GM19467 (cell line): ENCODE measurements around the gene SNX8.
A peak's percentile ranks its signal among the peaks of the same experiment; 100 is the strongest.
"Not testable (repeated sequence)": the region's sequence is repeated elsewhere in the genome, so short reads cannot be mapped to it uniquely, and the experiment has no call there.

Experiments used
- ATAC-seq: cut with Tn5 transposase; IDR thresholded peaks from one replicate; pipeline ENCODE4 v1.9.1; 2021; ENCODE audit warnings: mild to moderate bottlenecking, moderate library complexity; ENCODE audit not compliant: unreplicated experiment

Gene SNX8

DNA sequence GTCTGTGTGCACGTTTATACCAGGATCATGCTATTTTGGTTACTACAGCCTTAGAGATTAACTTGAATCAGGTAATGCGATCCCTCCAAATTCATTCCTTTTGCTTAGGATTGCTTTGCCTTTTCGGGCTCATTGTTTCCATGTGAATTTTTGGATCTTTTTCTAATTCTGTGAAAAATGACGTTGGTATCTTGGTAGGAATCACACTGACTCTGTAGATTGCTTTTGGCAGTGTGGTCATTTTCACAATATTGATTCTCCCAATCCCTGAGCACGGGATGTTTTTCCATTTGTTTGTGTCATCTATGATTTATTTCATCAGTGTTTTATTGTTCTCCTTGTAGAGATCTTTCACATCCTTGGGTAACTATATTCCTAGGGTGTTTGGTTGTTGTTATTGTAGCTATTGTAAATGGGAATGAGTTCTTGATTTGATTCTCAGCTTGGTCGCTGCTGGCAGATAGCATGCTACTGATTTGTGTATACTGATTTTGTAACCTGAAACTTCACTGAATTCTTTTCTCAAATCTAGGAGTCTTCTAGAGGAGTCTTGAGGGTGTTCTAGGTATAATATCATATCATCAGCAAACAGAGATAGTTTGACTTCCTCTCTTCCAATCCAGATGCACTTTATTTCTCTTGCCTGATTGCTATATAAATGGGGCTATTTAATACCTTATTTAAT lies 18.2 kb downstream of the SNX8 start:
- ATAC-seq: no peak

DNA sequence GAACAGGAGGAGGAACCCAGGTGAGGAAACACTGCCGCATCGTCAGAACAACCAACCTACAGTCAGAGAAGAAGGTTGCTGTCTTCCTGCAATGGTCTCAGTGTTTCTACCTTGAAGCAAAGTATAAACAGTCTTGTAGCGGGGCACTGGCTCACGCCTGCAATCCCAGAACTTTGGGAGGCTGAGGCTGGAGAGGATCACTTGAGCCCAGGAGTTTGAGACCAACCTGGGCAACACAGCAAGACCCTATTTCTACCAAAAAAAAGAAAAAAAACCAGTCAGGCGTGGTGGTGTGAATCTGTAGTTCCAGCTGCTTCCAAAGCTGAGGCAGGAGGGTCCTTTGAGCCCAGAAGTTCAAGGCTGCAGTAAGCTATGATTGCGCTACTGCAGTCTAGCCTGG lies 23.4 kb downstream of the SNX8 start:
- ATAC-seq: no peak

DNA sequence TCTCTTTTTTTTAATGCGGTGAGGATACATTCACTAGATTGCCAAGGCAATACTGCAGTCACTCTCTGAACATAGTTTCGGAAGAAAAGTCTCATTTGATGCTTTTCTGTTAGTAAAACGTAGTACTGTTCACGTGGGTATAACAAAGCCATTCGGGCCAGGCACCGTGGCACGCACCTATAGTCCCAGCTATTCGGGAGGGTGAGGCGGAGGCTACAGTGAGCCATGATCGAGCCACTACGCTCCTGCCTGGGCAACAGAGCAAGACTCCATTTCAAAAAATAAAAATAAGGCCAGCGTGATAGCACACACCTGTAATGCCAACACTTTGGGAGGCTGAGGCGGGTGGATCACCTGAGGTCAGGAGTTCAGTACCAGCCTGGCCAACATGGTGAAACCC lies 24.6 kb downstream of the SNX8 start:
- no peak for ATAC-seq

DNA sequence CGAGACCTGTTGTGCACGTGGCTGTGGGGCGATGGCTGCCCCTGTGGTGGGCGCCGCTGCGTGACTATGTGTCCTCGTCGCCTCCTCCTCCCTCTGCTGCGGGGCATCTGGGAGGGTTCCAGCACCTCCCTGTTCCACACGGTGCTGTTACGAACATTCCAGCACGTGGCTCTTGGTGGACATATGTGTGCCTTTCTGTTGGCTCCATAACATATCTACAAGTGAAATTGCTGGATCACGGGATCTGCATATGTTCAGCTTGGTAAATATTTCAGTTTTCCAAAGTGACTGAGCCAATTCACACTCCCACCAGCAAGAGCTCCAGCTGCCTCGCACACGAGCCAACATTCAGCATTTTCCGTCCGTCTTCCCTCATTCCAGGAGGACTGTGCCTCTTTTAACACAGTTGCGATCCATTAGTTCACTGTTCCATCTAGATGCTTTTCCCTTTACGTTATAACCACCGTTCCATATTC lies 25.1 kb downstream of the SNX8 start:
- no peak for ATAC-seq

DNA sequence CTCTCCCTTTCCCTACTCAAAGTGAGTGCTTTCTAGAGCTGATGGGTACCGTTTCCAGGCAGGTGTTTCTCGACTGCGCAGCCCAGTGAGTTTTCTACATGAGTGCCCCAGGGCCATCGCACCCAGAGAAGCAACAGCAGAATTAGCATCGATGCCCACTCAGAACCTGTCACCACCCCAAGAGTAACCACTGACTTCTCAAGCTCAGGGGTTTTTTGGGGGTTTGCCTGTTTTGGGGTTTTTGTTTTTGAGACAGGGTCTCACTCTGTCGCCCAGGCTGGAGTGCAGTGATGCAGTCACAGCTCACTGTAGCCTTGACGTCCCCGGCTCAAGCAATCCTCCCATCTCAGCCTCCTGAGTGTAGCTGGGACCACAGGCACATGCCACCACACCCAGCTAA lies 25.7 kb downstream of the SNX8 start:
- peak; percentile 54 for ATAC-seq

DNA sequence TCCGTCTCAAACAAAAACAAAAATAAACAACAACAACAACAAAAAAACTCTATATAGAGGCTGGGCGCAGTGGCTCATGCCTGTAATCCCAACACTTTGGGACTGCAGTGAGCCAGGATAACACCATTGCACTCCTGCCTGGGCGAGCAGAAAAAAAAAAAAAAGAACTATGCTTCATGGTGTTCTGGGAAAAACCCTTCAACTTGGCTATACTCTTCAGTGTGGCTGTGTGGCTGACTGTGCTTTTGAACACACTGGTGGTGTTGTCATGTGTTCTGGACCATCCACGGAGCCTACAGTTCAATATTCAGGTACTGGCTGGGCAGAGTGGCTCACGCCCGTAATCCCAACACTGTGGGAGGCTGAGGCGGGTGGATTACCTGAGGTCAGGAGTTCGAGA lies 26.5 kb downstream of the SNX8 start:
- no peak for ATAC-seq

DNA sequence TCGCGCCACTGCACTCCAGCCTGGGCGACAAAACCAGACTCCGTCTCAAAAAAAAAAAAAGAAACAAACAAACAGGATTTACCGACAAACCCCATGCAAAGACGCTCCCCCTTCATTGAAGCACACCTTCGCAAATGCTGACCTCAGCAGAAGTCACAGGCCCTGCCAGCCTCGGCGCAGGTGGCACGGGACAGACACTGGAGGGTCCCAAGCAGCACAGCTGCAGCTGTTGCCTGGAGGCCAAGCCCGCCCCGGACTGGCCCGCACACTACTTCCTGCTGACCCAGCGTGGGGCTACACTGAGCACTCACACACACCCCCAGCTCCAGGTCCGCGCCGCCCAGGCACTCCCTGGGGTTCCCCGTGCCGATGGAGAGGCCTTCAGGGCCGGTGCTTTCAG lies 31.2 kb downstream of the SNX8 start:
- no peak for ATAC-seq

DNA sequence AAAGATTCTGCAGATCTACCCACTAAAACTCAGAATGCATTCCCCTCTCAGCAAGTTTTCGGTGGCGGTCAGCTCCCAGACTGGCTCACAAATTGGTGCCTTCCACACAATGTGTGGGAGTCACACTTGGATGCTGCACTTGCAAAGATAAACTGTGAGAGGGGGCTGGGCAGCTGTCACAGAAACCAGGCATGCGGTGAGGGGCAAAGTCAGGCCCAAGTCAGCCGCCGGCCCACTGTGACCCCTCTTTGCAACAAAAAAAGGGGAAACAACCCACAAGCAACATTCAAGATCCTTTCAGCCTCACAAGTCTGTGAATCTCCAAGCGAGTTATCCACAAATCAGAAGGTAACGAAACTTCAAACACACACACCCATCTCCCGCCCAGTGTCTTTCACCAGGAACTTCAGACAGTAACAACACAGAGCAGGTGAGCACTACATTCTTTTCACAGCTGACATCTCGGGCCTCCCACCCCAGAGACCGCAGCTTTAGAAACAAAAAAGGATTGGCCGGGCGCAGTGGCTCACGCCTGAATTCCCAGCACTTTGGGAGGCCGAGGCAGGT lies 32.0 kb downstream of the SNX8 start:
- no peak for ATAC-seq

DNA sequence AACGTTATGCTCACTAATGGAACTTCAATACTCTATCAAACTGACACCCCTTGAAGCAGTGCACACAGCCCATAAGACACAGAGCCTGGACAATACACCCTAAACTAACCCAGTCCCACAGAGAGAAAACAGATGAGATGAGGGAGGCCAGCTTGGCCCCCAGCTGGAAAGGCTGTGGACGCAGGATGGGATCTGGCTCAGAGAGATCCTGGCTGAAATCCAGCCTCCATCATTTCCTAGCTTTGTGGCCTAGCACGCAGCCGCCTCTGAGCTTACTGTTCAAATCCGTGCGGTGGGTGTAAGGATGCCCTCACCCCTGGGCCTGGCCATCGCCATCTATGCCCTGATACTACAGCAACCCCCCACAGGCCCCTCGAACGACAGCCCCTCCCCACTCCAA lies 32.7 kb downstream of the SNX8 start:
- ATAC-seq: no peak

DNA sequence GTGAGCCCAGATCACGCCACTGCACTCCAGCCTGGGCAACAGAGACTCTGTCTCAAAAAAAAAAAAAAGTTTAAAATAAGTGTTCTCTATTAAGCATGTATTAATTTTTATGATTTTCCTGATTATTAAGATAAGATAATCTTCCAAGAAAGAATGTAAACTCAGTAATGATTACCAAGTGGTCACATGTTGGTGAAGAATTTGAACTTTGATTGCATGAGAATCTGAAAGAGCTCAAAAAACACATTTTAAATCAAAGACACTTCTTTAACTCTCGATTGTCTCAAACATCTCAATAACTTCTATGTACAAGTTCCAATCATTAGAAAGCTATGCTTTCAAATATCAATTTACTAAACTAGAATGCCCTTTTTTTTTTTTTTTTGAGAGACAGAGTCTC lies 33.8 kb downstream of the SNX8 start:
- ATAC-seq: no peak

DNA sequence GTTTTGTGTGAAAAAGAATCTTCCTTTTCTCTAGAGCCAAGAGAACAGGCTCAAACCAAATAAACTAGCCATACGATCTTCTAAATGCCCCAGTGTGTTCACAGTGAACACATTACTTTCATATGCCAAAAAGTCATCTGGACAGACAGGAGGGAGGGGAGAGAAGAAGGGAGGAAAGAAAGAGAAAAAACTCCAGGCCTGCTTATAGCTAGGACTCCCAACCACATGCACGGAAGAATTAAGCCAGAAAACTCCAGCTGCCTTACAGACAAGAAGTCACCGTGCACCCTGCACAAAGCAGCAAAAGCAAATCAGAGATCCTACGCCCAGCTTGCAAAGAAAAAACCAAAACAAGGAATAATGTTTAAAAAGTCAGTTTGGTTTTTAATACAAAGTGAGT lies 34.3 kb downstream of the SNX8 start:
- ATAC-seq: no peak

DNA sequence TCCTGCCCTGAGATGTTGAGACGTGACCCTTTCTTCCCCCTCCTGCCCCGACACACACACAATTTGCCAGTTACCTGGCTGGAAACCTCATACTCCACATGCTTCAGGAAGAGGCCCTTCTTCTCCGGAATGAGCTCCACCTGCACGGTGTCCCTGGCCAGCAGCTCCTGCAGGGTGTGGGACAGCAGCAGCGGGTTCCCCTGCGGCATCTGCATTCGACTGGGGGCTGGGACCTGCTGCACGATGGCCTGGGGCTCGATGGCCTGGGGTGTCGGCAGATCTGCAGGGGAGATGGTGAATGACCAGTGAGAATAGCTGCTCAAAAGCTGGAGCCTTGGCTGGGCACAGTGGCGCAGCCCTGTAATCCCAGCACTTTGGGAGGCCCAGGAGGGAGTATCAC lies 36.2 kb downstream of the SNX8 start:
- no peak for ATAC-seq

DNA sequence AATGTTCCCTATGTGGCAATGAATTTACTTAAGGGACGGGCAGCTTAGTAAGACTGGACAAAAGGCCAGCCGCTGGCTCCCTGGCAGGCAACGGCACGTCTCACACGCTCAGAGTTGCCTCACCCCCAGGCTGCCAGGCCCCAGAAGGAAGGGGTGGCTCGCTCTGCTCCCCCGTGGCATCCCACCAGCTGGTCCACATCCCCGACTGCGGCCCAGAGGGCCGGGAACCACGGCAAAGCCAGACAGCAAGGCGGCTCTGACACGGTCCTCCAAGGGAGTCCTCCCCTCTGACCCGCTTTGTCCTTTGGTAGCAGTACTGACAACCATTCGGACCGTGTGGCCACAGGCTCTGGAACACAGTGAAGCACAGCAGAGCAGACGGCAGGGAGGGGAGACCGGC lies 38.1 kb downstream of the SNX8 start:
- ATAC-seq: no peak

DNA sequence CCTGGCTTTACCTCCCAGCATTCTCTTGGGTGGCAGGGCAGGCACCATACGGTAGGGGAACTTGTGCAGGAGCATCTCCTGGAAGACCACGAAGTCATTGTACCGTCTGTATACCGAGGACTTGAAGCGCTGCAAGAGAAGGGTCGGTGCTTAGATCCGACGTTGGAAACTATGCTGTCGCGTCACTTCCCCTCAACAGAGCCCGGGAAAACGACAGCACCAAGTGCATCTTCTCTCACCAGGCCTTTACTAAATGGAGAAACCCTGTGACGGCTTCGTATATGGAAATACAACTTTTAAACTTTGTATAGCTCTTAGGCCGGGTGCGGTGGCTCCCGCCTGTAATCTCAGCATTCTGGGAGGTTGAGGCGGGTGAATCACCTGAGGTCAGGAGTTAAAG lies 39.1 kb downstream of the SNX8 start:
- no peak for ATAC-seq

DNA sequence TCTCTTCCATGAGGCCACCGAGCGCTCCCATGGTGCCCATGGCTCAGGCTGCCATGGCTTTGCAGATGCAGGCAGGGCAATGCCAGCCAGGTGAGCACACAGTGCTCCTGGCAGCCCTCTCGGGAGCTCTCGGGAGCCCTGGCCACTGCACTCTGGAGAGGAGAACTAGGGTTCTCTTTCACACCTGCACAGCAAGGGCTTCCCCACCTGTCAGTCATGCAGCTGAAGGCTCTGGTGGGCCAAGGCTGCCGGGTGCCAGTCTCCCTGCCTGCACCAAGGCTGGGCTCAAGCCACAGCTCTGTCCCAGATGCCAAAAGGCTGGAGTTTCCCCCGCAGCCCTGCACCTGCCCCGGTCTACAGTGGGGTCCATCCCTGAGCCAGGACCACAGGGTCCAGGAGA lies 39.6 kb downstream of the SNX8 start:
- no peak for ATAC-seq

DNA sequence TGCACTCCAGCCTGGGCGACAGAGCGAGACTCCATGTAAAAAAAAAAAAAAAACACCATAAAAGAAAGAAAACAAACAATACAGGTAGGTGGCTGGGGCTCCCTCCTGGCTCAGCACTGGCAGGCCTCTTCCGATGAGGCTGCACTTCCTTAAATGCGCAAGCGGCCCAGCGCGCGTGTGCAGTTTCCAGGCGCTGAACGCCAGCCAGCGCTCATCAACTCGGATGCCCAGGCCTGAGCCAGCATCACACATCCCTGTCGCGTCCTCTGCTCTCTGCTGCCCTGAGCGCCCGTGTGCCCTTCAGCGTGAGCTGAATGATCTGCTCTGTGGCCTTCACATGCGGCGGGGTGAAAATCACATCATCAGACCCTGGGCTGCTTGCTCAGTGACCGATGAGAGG lies 40.4 kb downstream of the SNX8 start:
- ATAC-seq: no peak

DNA sequence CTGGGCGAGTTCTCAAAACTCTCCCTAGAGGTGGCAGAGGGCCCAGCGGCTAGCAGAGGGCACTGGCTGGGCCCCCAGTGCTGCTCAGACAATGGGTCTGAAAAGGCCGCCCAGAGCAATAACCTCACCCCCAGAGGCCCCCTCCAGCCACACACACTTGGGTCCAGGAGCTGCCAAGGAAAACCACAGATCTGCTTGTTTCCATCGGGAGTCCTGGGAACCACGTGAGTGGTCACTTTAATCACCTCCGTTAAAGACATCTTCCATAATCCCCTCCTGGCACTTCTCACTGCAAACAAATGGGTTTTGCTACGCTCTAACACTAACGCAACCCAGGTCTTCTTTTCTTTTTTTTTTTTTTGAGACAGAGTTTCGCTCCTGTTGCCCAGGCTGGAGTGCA lies 42.2 kb downstream of the SNX8 start:
- no peak for ATAC-seq

DNA sequence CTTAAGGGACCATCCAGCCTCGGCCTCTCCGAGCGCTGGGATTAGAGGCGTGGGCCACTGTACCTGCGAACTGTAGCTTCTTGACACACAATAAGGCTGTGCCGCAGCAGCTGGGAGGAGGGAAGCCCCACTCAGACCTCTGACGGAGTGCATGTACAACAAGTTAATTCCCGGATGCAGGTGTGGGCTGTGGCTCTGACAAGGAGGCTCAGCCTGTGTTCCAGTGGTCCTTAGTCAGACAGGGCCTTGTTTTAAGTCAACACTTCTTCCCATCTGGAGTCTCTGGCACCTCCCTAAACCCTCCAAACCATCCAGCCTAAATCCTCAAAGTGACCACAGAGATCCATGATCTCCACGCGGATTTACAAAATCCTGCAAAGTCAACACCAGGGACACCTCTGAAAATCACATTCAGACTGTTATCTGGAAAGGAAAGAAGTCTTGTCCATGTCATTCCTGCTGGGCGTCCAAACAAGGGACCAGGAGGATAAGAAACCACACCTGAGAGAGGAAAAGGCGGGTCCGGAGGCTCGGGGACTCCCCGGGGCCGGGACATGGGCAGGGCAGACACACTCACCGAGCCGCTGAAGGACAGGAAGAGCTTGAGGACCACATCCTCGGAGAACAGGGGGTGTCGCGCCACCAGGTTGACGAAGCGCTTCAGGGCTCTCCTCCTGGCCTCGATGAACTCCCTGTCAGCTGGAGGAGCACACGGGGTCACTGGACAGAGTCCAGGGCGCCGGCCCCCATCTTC lies 42.8 kb downstream of the SNX8 start:
- no peak for ATAC-seq

DNA sequence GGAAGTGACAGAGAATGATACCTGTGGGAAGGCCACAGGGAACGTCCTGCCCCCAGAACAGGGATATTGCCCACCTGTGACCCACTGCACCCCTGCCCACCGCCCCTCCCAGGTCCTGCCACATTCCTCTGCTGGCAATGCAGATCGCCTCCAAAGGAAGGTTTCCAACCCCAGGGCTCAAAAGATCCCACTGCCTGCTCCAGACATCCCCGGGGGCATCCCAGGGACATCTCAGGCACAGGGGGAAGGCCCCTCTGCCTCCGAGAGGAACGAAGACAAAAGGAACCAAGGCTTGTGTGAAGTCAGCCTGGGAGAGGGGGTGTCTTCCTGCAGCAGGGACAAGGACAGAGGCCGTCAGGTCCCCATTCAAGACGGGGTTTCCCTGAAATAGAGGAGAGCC lies 43.7 kb downstream of the SNX8 start:
- no peak for ATAC-seq

DNA sequence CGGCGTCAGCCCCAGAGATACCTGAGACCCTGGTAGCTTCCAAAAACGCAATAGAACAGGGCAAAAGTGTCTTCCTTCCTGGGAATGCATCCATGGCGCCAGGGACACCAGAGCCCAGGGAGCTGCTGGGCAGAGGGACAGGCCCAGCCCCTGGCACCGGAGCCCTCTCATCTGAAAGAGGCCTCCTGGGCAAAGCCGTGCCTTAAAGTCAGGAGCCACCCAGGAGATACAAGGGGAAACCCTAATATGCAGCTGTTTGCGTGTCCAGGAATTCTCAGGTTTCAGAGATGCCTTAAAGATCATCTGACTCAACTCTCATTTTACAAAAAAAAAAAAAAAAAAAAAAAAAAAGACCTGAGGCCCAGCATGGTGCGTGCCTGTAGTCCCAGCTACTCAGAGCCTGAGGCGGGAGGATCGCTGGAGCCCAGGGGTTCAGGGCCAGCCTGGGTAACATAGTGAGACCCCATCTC lies 44.2 kb downstream of the SNX8 start:
- ATAC-seq: no peak

DNA sequence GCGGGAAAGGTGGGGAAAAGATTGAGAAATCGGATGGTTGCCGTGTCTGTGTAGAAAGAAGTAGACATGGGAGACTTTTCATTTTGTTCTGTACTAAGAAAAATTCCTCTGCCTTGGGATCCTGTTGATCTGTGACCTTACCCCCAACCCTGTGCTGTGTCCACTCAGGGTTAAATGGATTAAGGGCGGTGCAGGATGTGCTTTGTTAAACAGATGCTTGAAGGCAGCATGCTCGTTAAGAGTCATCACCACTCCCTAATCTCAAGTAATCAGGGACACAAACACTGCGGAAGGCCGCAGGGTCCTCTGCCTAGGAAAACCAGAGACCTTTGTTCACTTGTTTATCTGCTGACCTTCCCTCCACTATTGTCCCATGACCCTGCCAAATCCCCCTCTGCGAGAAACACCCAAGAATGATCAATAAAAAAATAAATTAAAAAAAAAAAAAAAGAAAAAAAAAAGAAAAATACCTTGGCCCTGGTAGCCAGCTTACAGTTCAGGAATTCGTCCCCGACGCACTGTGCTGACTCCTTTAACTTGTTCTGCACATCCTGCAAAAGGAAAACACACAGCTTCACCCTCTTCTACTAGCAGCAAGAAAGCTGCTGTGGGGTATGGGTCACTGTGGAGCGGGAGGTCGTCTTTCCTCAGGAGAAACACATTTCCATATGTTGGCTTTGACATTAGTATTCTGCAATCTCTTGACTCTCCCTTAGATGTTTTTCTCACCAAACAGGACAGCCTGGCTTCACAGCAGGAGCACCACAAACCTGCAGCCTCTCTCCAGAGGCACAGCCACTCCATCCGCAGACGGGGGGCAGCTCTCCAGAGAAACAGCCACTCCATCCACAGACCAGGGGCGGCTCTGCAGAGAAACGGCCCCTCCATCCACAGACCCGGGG lies 44.9 kb downstream of the SNX8 start:
- not testable (repeated sequence) for ATAC-seq
